ENCODE data around the gene FILIP1L. TPM values are rescaled to one million over a fixed set of nuclear protein-coding genes. Genes with fewer than 3 reads are reported as not detected.

The FILIP1L gene
- total and polyA plus RNA-seq, 2 of the 8 experiments (the other 6 are each of a cell fraction or from before 2014, with no cell fraction given) = 0.06 to 0.09 TPM

DNA sequence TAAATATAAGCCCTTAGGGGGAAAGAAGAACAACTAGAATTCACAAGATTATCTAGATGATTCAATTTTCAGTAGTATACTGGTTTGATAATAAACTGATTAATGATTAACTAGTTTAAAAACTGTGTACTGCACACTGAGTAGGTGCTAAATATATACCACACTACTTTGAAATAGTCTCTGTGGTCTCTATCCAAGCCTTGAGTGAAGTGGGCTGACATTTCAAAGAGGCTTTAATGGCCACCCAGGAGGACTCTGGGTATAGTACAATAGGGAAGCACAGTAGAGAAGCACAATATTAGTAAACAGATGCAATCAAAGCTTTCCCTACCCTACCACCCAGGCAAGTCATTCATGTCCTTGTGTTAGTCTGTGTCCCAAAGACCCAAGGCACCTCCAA, 46.7 kb downstream of the FILIP1L start:
- Histone ChIP-seq H2AFZ (ENCODE audit: low read length) (no peak overlapping the region), H3K56ac (replicated peaks; ENCODE audit: insufficient read length, low read depth, low read length) (no peak overlapping the region), H3K23me2 (ENCODE audit: low read depth, low read length) (no peaks in the 10 kb centered on the region), H3K4me1 (replicated peaks in 1 of 4; ENCODE audit: control insufficient read depth in 3 of 4, insufficient read depth in 4 of 4, low read length in 3 of 4) (no peaks in the 10 kb centered on the region), H4K20me1 (replicated peaks in 1 of 2; ENCODE audit: control insufficient read depth in 1 of 2, insufficient read depth in 2 of 2, low read length in 2 of 2) (no peaks in the 10 kb centered on the region), H3K4ac (replicated peaks; ENCODE audit: insufficient read length, low read depth, low read length) (no peak overlapping the region), H3K18ac (ENCODE audit: extremely low read depth, low read length) (no peak overlapping the region), H2AK5ac (ENCODE audit: low read depth, low read length) (no peak overlapping the region), H4K8ac (ENCODE audit: extremely low read depth, insufficient read depth, low read length) (no peak overlapping the region), H4K91ac (replicated peaks; ENCODE audit: insufficient read length, low read length) (no peak overlapping the region), H2BK15ac (ENCODE audit: low read length) (no peak overlapping the region), H3K79me2 (ENCODE audit: control insufficient read depth in 1 of 2, insufficient read depth in 2 of 2, low read length in 2 of 2) (no peaks in the 10 kb centered on the region), H2BK12ac (ENCODE audit: low read depth, low read length) (no peak overlapping the region), H3K23ac (ENCODE audit: insufficient read length) (no peak overlapping the region), H3K36me3 (ENCODE audit: control insufficient read depth in 2 of 4, insufficient read depth in 4 of 4, low read length in 3 of 4) (no peaks in the 10 kb centered on the region), H3K4me2 (ENCODE audit: insufficient read depth in 1 of 2, low read depth in 2 of 2, low read length in 2 of 2) (no peak overlapping the region), H3K27me3 (replicated peaks in 1 of 4; ENCODE audit: control insufficient read depth in 3 of 4, extremely low read depth in 1 of 4, insufficient read depth in 3 of 4, low read length in 3 of 4) (no peaks in the 10 kb centered on the region), H2BK5ac (ENCODE audit: low read depth, low read length) (no peak overlapping the region), H3K9me3 (ENCODE audit: insufficient read depth in 2 of 2, low read depth in 1 of 2, low read length in 1 of 2) (no peaks in the 10 kb centered on the region), H3K14ac (ENCODE audit: insufficient read length) (no peak overlapping the region), H3K9ac (replicated peaks in 1 of 4; ENCODE audit: extremely low read depth in 1 of 4, low read depth in 3 of 4, low read length in 3 of 4) (no peak overlapping the region), H2BK120ac (replicated peaks; ENCODE audit: low read depth, low read length) (no peak overlapping the region), H3K27ac (ENCODE audit: low read depth, low read length) (no peak overlapping the region), H4K5ac (ENCODE audit: insufficient read length, low read depth, low read length) (no peak overlapping the region), H2BK20ac (ENCODE audit: low read length) (no peak overlapping the region), H3K79me1 (ENCODE audit: low read depth, low read length) (no peaks in the 10 kb centered on the region), H3K4me3 (ENCODE audit: extremely low read depth in 1 of 4, insufficient read depth in 2 of 4, low read depth in 3 of 4, low read length in 4 of 4) (no peak overlapping the region)
- POLR2A ChIA-PET (ENCODE audit: partially characterized antibody) = interaction anchor here (0.6 kb wide), 1 partner anchor 11 kb away, joined by 3 read pairs; no protein-coding TSS in a partner anchor
- CTCF ChIA-PET (ENCODE audit: partially characterized antibody) = interaction anchor here (0.7 to 2.7 kb wide), 6 partner anchors 9 to 186 kb away, joined by 3 to 27 read pairs (median 4); no protein-coding TSS in a partner anchor
- DNase-seq (ENCODE audit: low read depth in 1 of 2, low spot score in 2 of 2) = no peak
- FAIRE-seq = no peak
- TF ChIP-seq RNF2 (IDR thresholded peaks at IDR 0.05; ENCODE audit: borderline replicate concordance, low read depth, low read length, missing control alignments, poor library complexity, severe bottlenecking) (no peak), GABPA (IDR thresholded peaks at IDR 0.05; ENCODE audit: borderline replicate concordance, insufficient read depth, low read length) (no peak), SIRT6 (IDR thresholded peaks at IDR 0.05; ENCODE audit: low read length) (no peak), PHF8 (conservative IDR thresholded peaks at IDR 0.05; ENCODE audit: low read depth, low read length) (no peak), SAP30 (IDR thresholded peaks at IDR 0.05; ENCODE audit: insufficient read depth, insufficient replicate concordance, low read length) (no peak), EZH2 (IDR thresholded peaks at IDR 0.05; ENCODE audit: low read depth, low read length, severe bottlenecking) (no peak), RBBP5 (IDR thresholded peaks at IDR 0.05; ENCODE audit: borderline replicate concordance, low read depth, low read length) (no peak), BACH1 (IDR thresholded peaks at IDR 0.05; ENCODE audit: low read length) (no peak), YY1 (IDR thresholded peaks at IDR 0.05; ENCODE audit: low read depth, low read length) (no peak), TCF12 (IDR thresholded peaks at IDR 0.05; ENCODE audit: low read depth, low read length) (no peak), NRF1 (IDR thresholded peaks at IDR 0.05; ENCODE audit: low read depth, low read length) (no peak), KDM4A (IDR thresholded peaks at IDR 0.05; ENCODE audit: low read depth, low read length, severe bottlenecking) (no peak), BRCA1 (IDR thresholded peaks at IDR 0.05; ENCODE audit: low read depth, low read length) (no peak), RFX5 (IDR thresholded peaks at IDR 0.05; ENCODE audit: borderline replicate concordance, low read depth, low read length) (no peak), POLR2A (IDR thresholded peaks at IDR 0.05; ENCODE audit: control extremely low read depth in 1 of 2, low read depth in 2 of 2, low read length in 2 of 2) (no peak)

Measured in H1 (cell line).